22Rv1 (cell line): ENCODE measurements around the gene THNSL1.

Source experiments
- CTCF ChIP-seq: fragments of 450-650 bp; IDR thresholded peaks from 2 replicates; pipeline ENCODE4 v1.5.1; 2017; ENCODE audit warnings: mild to moderate bottlenecking
- ZFX ChIP-seq: fragments of 450-650 bp; IDR thresholded peaks from 2 replicates; pipeline ENCODE4 v1.6.1; 2017; ENCODE audit warnings: antibody characterized with exemption, borderline replicate concordance

GRCh38 chr10:25038325-25038724, 21.9 kb downstream of the THNSL1 start:
- no peak for TF ChIP-seq CTCF
- no peak for TF ChIP-seq ZFX
